VCaP (cell line): ENCODE measurements around the gene IDE.

Experiments
- H3K27ac ChIP-seq: fragments of 450-650 bp; 2 replicates; pipeline ENCODE4 v1.5.1; 2017
- TF ChIP-seq, protein P1 (sequence below): fragments of 450-650 bp; conservative IDR thresholded peaks from 2 replicates; pipeline ENCODE4 v1.5.1; 2017; ENCODE audit warnings: mild to moderate bottlenecking, moderate library complexity

IDE gene

GRCh38 chr10:92538231-92538958 is 35.5 kb downstream of the IDE start:
- TF ChIP-seq, protein P1, sequence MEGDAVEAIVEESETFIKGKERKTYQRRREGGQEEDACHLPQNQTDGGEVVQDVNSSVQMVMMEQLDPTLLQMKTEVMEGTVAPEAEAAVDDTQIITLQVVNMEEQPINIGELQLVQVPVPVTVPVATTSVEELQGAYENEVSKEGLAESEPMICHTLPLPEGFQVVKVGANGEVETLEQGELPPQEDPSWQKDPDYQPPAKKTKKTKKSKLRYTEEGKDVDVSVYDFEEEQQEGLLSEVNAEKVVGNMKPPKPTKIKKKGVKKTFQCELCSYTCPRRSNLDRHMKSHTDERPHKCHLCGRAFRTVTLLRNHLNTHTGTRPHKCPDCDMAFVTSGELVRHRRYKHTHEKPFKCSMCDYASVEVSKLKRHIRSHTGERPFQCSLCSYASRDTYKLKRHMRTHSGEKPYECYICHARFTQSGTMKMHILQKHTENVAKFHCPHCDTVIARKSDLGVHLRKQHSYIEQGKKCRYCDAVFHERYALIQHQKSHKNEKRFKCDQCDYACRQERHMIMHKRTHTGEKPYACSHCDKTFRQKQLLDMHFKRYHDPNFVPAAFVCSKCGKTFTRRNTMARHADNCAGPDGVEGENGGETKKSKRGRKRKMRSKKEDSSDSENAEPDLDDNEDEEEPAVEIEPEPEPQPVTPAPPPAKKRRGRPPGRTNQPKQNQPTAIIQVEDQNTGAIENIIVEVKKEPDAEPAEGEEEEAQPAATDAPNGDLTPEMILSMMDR: no peak
- peak overlapping the region; percentile 16; the same call in 1 of the 2 replicates for H3K27ac ChIP-seq

DNA sequence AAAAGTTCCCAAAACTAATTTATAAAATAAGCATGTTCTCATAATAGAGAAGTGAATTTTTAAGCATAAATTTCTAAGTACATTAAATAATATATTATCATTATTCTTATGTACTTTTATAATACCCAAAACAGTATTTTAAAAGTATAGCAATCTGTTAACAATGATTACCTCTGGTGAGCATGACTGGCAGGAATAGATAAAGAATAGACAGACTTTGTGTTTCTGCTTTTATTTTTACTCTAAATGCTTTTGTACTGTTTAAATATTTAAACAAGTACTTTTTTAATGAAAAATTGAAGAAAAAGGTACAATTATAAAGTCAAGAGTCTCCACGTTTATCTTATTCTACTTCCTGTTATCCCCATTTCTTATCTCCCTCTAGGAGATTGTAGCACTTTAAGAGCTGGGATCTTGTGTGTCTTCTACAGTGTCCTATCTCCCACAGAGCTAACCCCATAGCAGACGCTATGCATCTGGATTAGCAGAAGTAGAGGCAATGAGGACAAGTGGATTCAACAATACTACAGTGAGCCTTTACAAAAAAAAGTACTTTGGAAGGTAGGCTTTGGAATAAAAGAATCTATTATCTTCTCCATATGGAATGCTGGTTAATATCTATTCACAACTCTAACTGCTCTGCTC is 42.9 kb downstream of the IDE start:
- TF ChIP-seq, protein P1: no peak
- H3K27ac ChIP-seq: no peak overlapping the region

GRCh38 chr10:92530421-92530820 is 43.5 kb downstream of the IDE start:
- no peak overlapping the region for H3K27ac ChIP-seq
- TF ChIP-seq, protein P1: no peak

- TF ChIP-seq, protein P1: no peak
- no peak overlapping the region for H3K27ac ChIP-seq
Measured at GRCh38 chr10:92527716-92528115, 46.2 kb downstream of the IDE start.

GRCh38 chr10:92523639-92524038 is 50.3 kb downstream of the IDE start:
- no peak overlapping the region for H3K27ac ChIP-seq
- TF ChIP-seq, protein P1: no peak

DNA sequence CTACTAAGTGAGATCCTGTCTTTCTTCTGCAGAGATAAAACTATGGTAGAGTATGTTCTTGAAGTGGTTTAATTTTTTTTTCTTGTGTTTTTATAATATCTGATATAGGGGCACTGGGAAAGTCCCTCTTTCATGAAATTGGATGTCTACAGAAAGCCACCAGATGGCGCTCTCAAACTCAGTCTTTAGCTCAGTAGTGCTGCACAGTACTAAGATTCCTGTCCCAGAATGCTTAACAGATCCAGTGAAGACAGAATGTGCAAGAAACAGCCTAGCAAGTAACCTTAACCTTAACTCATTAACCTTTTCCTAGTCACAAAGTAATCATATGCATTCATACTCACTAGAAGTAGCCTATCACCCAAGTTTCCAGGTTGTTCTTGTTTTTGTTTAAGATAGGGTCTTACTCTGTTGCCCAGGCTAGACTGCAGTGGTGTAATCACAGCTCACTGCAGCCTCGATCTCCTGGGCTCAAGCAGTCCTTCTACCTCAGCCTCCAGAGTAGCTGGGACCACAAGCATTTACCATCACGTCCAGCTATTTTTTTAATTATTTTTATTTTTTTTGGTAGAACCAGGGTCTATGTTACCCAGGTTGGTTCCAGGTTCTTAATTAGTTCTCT is 56.7 kb downstream of the IDE start:
- no peak overlapping the region for H3K27ac ChIP-seq
- TF ChIP-seq, protein P1: peak; percentile 87

DNA sequence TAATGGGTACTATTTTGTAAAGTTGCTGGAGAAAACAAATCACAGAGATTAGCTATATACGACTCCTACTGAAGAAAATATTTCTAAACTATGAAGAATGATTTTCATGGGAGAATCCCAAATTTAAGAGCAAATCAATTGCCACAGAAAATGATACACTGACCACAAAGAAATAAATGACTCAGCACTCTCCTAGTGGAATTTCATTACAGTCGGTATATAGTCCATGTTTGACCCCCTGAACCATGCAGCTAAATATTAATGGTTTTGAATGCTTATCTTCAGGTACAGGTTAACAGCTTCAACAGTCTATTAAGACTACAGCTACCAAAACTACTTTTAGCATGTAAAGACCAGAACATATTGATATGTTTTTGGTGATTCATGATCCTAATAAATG is 65.0 kb downstream of the IDE start:
- H3K27ac ChIP-seq: no peak overlapping the region
- TF ChIP-seq, protein P1: no peak
